Activated naive CD8-positive, alpha-beta T cell treated with anti-CD3 and anti-CD28 coated beads, Interleukin-2, amount 50 U/mL, for 24 hours (primary cell): ENCODE data around the gene KRTAP5-1.

Experiments
- ATAC-seq: fragments of 150-1000 bp; cut with Tn5 transposase; one replicate; pipeline ENCODE4 v1.10.0; 2021
- DNase-seq: peaks from one replicate; pipeline ENCODE4 v3.0.0; 2021
- H3K27ac Mint-ChIP-seq: one replicate; pipeline ENCODE4 v1.8.0; 2021; ENCODE audit warnings: mild to moderate bottlenecking, mixed read lengths
- H3K27me3 Mint-ChIP-seq: one replicate; pipeline ENCODE4 v1.8.0; 2021; ENCODE audit warnings: mixed read lengths
- H3K36me3 Mint-ChIP-seq: one replicate; pipeline ENCODE4 v1.8.0; 2021; ENCODE audit warnings: low read depth, mixed read lengths
- H3K4me1 Mint-ChIP-seq: one replicate; pipeline ENCODE4 v1.8.0; 2021; ENCODE audit warnings: mixed read lengths
- H3K4me3 Mint-ChIP-seq: one replicate; pipeline ENCODE4 v1.8.0; 2021; ENCODE audit warnings: mild to moderate bottlenecking, moderate library complexity, mixed read lengths
- H3K9me3 Mint-ChIP-seq: one replicate; pipeline ENCODE4 v1.8.0; 2021; ENCODE audit warnings: mixed read lengths

Gene KRTAP5-1

GRCh38 chr11:1562469-1563148 is 22.5 kb downstream of the KRTAP5-1 start:
- Mint-ChIP-seq H3K4me1 (no peaks in the 10 kb centered on the region), H3K27ac (no peak overlapping the region), H3K9me3 (no peaks in the 10 kb centered on the region), H3K27me3 (no peaks in the 10 kb centered on the region), H3K36me3 (no peaks in the 10 kb centered on the region), H3K4me3 (no peak overlapping the region)
- no peak for DNase-seq
- no peak for ATAC-seq

- H3K4me3 Mint-ChIP-seq = no peak overlapping the region
- no peaks in the 10 kb centered on the region for H3K4me1 Mint-ChIP-seq
- H3K27ac Mint-ChIP-seq = no peak overlapping the region
- DNase-seq (no peak), ATAC-seq (no peak)
- H3K36me3 Mint-ChIP-seq = no peaks in the 10 kb centered on the region
- no peaks in the 10 kb centered on the region for H3K9me3 Mint-ChIP-seq
- no peaks in the 10 kb centered on the region for H3K27me3 Mint-ChIP-seq
Observed at GRCh38 chr11:1561955-1562354, 23.1 kb downstream of the KRTAP5-1 start.

DNA sequence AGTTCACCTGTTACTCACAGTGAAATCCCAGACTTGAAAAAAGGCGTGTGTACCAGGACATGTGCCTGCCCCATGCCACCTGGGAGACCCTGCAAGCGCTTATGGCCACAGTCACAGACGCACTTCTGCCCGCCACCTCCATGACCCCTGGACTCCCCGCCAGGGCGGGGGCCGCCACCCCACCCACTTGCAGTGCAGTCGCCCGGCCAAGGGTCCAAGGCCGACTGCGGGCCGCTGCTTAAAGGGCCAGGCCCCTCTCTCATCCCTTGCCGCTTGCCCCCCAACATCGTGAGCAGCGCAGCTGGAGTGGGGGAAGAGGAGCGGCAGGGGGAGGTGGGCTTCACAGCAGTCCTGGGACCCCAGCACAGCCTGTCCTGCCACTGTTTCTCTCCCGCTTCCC is 23.8 kb downstream of the KRTAP5-1 start:
- Mint-ChIP-seq H3K36me3 (no peaks in the 10 kb centered on the region), H3K27ac (no peak overlapping the region), H3K27me3 (no peaks in the 10 kb centered on the region), H3K9me3 (no peaks in the 10 kb centered on the region), H3K4me3 (no peak overlapping the region), H3K4me1 (no peaks in the 10 kb centered on the region)
- ATAC-seq = no peak
- DNase-seq = no peak

DNA sequence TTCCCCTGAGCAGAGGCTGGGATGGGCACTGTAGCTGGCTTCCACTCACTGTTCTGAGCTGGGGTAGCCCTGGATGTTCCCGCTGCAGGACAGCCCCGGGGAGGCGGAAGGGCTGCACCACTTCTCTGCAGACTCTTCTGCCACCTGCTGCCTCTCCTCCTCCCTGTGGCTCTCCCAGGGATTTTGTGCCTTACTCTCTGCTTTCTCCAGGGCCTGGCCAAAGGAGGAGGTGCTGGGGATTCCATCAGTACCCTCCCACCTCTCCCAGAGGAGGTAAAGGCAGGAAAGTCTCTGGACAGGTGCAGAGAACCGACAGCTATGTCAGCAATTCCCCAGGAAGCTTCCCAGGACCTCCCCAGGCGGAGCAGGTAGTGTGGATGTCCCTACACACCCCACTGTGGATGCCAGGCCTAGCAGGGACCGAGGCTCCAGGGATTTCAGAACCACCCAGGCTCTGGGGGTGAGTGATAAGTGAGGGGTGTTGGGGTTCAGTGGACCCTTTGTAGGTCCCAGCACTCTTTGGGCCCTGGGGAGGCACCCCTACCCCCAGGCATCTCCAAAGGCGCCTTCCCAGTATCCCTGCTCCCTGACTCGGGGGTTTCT is 24.3 kb downstream of the KRTAP5-1 start:
- Mint-ChIP-seq H3K27ac (no peak overlapping the region), H3K4me1 (no peaks in the 10 kb centered on the region), H3K36me3 (no peaks in the 10 kb centered on the region), H3K9me3 (no peaks in the 10 kb centered on the region), H3K27me3 (no peaks in the 10 kb centered on the region), H3K4me3 (no peak overlapping the region)
- no peak for DNase-seq
- ATAC-seq = no peak

GRCh38 chr11:1560002-1560648 is 25.0 kb downstream of the KRTAP5-1 start:
- no peaks in the 10 kb centered on the region for H3K4me1 Mint-ChIP-seq
- no peaks in the 10 kb centered on the region for H3K9me3 Mint-ChIP-seq
- DNase-seq = no peak
- H3K27me3 Mint-ChIP-seq = no peaks in the 10 kb centered on the region
- H3K4me3 Mint-ChIP-seq = no peak overlapping the region
- no peaks in the 10 kb centered on the region for H3K36me3 Mint-ChIP-seq
- ATAC-seq = no peak
- no peak overlapping the region for H3K27ac Mint-ChIP-seq

GRCh38 chr11:1559111-1559951 is 25.8 kb downstream of the KRTAP5-1 start:
- no peak for DNase-seq
- Mint-ChIP-seq H3K27me3 (peaks cover 2% of the 10 kb centered on the region), H3K4me1 (no peaks in the 10 kb centered on the region), H3K9me3 (no peaks in the 10 kb centered on the region), H3K36me3 (no peaks in the 10 kb centered on the region), H3K4me3 (no peak overlapping the region), H3K27ac (no peak overlapping the region)
- no peak for ATAC-seq

GRCh38 chr11:1558775-1559110 is 26.3 kb downstream of the KRTAP5-1 start:
- H3K36me3 Mint-ChIP-seq = no peaks in the 10 kb centered on the region
- DNase-seq (no peak), ATAC-seq (no peak)
- H3K4me3 Mint-ChIP-seq = no peak overlapping the region
- H3K27me3 Mint-ChIP-seq = peaks cover 2% of the 10 kb centered on the region
- no peak overlapping the region for H3K27ac Mint-ChIP-seq
- H3K9me3 Mint-ChIP-seq = no peaks in the 10 kb centered on the region
- H3K4me1 Mint-ChIP-seq = no peaks in the 10 kb centered on the region

DNA sequence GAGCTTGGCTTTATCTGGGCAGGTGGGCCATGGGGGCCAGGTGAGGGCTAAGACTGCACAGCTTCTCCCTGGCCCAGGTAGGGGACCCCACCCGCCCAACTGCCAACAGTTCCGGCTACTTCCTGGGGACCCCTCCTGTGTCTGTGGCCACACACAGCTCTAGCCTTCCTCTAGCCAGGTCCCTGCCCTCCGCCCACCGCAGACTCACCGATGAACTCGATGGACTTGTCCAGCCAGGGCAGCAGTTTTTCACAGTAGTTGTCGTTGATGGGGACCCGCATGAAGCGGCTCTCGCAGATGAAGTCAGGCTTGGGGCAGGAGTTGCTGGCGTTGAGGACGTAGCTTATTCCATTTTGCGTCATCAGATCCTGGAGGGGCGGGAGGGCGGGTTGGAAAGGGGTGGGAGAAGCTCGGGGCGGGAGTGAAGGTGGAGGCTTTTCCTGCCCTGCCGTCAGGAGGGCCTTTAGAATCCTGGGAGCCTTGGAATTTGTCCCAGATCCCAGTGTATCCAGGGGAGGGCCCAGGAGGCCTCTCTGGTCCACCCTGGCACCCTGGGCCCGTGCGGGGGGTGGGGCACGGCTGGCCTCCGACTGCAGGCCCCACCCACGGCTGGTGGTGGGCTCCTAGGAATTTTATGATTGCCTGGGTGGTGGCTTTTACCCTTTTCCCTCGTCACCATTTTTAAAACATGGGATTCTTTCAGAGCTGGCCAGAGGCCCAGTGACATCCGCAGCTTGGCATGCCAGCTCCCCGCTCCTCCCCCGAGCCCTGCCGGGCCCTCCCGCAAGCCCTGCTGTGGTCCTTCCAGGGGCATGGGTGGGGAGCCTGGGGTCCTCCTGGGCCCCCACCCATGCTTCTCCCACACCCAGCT is 26.9 kb downstream of the KRTAP5-1 start:
- Mint-ChIP-seq H3K36me3 (no peaks in the 10 kb centered on the region), H3K4me1 (no peaks in the 10 kb centered on the region), H3K4me3 (no peak overlapping the region), H3K27ac (no peak overlapping the region), H3K9me3 (no peaks in the 10 kb centered on the region), H3K27me3 (peaks cover 2% of the 10 kb centered on the region)
- ATAC-seq = no peak
- no peak for DNase-seq

DNA sequence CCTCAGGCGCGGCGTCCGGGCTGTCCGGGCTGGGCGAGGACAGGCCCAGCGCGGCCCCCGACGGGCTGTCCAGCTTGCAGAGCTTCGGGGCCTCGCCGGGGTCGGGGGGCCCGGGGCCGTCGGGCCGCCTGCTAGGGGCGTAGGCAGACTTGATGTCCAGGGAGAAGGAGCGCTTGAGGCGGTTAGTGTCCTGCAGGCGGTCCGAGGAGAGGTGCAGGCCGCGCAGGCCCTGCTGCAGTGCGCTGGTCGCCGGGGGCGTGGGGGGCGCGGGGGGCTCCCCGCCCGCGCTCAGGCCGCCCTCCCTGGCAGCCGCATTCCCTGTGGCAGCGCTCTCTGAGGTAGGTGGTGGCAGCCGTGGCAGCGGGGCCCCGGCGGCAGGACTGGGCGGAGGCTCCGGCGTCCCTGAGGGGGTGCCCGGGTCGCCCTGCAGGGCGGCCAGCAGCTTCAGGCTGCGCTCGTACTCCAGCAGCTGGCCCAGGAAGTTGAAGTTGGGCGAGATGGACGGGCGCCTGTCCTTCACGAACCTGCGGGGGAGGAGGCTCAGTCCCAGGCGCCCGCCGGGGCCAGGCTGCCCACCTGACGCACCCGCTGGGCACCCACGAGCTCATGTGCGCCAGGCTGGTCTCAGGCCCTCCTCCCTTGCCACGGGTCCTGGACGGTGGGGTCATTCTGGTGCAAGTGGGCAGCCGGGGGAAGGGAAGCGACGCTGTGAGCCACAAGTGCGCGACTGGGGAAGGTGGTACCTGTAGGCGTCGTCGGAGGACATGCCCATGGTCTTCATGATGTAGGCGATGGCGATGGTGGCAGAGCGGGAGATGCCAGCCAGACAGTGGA is 27.8 kb downstream of the KRTAP5-1 start:
- no peaks in the 10 kb centered on the region for H3K4me1 Mint-ChIP-seq
- H3K27ac Mint-ChIP-seq = no peak overlapping the region
- H3K36me3 Mint-ChIP-seq = no peaks in the 10 kb centered on the region
- H3K4me3 Mint-ChIP-seq = no peak overlapping the region
- ATAC-seq (no peak), DNase-seq (no peak)
- H3K27me3 Mint-ChIP-seq = peaks cover 5% of the 10 kb centered on the region
- H3K9me3 Mint-ChIP-seq = no peaks in the 10 kb centered on the region

DNA sequence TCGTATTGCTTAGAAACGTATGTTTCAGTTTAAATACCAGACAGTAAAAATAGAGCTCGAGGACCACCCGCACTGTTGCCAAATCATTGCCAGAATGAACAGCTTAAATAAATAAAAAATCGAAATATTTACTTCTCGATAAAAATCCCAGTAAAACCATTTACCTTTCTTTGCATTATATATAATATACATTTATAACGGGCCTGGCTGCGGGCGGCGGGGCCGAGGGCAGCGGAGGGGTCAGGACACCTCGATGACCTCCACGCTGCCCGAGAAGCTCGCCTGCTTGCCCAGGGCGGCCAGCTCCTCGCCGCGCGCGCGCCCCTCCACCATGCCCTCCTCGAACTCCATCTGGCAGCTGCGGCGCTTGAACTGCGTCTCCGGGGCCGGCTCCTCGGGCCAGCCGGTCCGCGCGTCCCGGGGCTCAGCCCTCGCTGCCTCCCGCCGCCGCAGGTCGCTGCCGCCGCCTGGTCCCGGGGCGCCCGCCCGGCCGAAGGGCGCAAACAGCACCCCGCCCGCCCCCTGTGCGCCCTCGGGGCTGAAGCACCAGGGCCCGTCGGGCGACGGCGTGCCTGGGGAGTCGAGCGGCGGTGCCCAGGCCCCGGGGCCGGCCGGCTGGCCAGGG is 28.7 kb downstream of the KRTAP5-1 start:
- Mint-ChIP-seq H3K27ac (no peak overlapping the region), H3K4me1 (no peaks in the 10 kb centered on the region), H3K9me3 (no peaks in the 10 kb centered on the region), H3K4me3 (no peak overlapping the region), H3K27me3 (peaks cover 7% of the 10 kb centered on the region), H3K36me3 (no peaks in the 10 kb centered on the region)
- DNase-seq (no peak), ATAC-seq (no peak)

DNA sequence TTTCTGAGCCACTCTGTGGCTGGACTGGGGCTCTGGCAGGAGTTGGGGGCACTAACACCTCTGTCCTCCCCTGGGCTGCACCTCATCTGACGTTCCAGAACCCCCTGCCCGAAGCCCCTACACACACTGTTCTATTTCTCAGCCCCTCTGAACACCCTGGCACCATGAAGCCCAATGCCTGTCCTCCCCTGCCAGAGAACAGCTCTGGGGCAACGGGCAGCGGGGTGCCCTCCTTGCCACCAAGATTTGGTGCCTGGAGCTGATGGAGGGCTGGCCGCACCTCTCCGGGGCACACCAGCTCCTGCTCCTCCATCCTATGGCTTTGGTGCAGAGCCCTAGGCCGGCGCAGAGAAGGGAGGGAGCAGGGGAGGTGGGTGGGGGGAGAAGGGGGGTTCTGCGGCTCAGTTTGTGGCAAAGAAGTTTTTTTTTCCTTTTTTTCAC is 29.4 kb downstream of the KRTAP5-1 start:
- ATAC-seq (no peak), DNase-seq (no peak)
- no peaks in the 10 kb centered on the region for H3K36me3 Mint-ChIP-seq
- H3K9me3 Mint-ChIP-seq = no peaks in the 10 kb centered on the region
- H3K27me3 Mint-ChIP-seq = peaks cover 7% of the 10 kb centered on the region
- H3K4me3 Mint-ChIP-seq = no peak overlapping the region
- H3K27ac Mint-ChIP-seq = no peak overlapping the region
- no peaks in the 10 kb centered on the region for H3K4me1 Mint-ChIP-seq

GRCh38 chr11:1554981-1555712 is 29.9 kb downstream of the KRTAP5-1 start:
- H3K36me3 Mint-ChIP-seq = no peaks in the 10 kb centered on the region
- no peak overlapping the region for H3K4me3 Mint-ChIP-seq
- H3K9me3 Mint-ChIP-seq = no peaks in the 10 kb centered on the region
- ATAC-seq (no peak), DNase-seq (no peak)
- no peaks in the 10 kb centered on the region for H3K4me1 Mint-ChIP-seq
- H3K27me3 Mint-ChIP-seq = peaks cover 9% of the 10 kb centered on the region
- no peak overlapping the region for H3K27ac Mint-ChIP-seq
